ENCODE measurements around the gene LY6G6C.
A peak's percentile ranks its signal among the peaks of the same experiment; 100 is the strongest.

The LY6G6C gene

GRCh38 chr6:31734821-31735406 lies 13.4 kb upstream of the LY6G6C start:
- Mint-ChIP-seq H3K27me3 (no peaks in the 10 kb centered on the region), H3K4me1 (peaks cover 72% of the 10 kb centered on the region), H3K27ac (peak overlapping the region; percentile 94), H3K9me3 (no peaks in the 10 kb centered on the region), H3K4me3 (peak overlapping the region; percentile 95 to 97)
- DNase-seq: peak; percentile 36 to 71
- peak; percentile 55 for ATAC-seq

GRCh38 chr6:31734247-31734820 lies 12.8 kb upstream of the LY6G6C start:
- Mint-ChIP-seq H3K27me3 (no peaks in the 10 kb centered on the region), H3K9me3 (no peaks in the 10 kb centered on the region), H3K27ac (peak overlapping the region; percentile 69 to 86), H3K4me3 (peak overlapping the region; percentile 95 to 97), H3K4me1 (peaks cover 72% of the 10 kb centered on the region)
- ATAC-seq (no peak), DNase-seq (no peak)

- DNase-seq (no peak), ATAC-seq (no peak)
- no peaks in the 10 kb centered on the region for H3K27me3 Mint-ChIP-seq
- H3K4me1 Mint-ChIP-seq: peaks cover 72% of the 10 kb centered on the region
- H3K9me3 Mint-ChIP-seq: no peaks in the 10 kb centered on the region
- peak overlapping the region; percentile 50 to 95 for H3K4me3 Mint-ChIP-seq
- H3K27ac Mint-ChIP-seq: peak overlapping the region; percentile 35 to 74
Observed at GRCh38 chr6:31733734-31734133, 12.2 kb upstream of the LY6G6C start.

- DNase-seq (no peak), ATAC-seq (no peak)
- H3K4me1 Mint-ChIP-seq: peaks cover 72% of the 10 kb centered on the region
- H3K9me3 Mint-ChIP-seq: no peaks in the 10 kb centered on the region
- H3K27ac Mint-ChIP-seq: no peak overlapping the region
- no peak overlapping the region for H3K4me3 Mint-ChIP-seq
- H3K27me3 Mint-ChIP-seq: no peaks in the 10 kb centered on the region
Observed at GRCh38 chr6:31732029-31732428, 10.5 kb upstream of the LY6G6C start.

GRCh38 chr6:31730631-31731086 lies 9.1 kb upstream of the LY6G6C start:
- Mint-ChIP-seq H3K9me3 (no peaks in the 10 kb centered on the region), H3K27ac (peak overlapping the region in 1 of 2 donors; percentile 42), H3K4me3 (peak overlapping the region; percentile 89), H3K4me1 (peaks cover 81% of the 10 kb centered on the region), H3K27me3 (no peaks in the 10 kb centered on the region)
- no peak for DNase-seq
- no peak for ATAC-seq

GRCh38 chr6:31729979-31730630 lies 8.6 kb upstream of the LY6G6C start:
- DNase-seq (peak; percentile 70 to 74), ATAC-seq (peak; percentile 71)
- H3K4me3 Mint-ChIP-seq: peak overlapping the region; percentile 89
- peak overlapping the region; percentile 64 to 69 for H3K27ac Mint-ChIP-seq
- no peaks in the 10 kb centered on the region for H3K27me3 Mint-ChIP-seq
- H3K9me3 Mint-ChIP-seq: no peaks in the 10 kb centered on the region
- peaks cover 82% of the 10 kb centered on the region for H3K4me1 Mint-ChIP-seq

- peak; percentile 83 for ATAC-seq
Observed at GRCh38 chr6:31729515-31729978, 8.0 kb upstream of the LY6G6C start.

GRCh38 chr6:31728767-31729514 lies 7.4 kb upstream of the LY6G6C start, which contains the start of gene DDAH2:
TSS of gene DDAH2 (minus strand) at chr6:31729299. CDS start at chr6:31729161, 138 bp downstream.
- H3K4me3 Mint-ChIP-seq: peak within 1 kb of the TSS; percentile 89
- H3K27ac Mint-ChIP-seq: peak within 1 kb of the TSS; percentile 64 to 69
- no peaks in the 10 kb centered on the region for H3K27me3 Mint-ChIP-seq
- ATAC-seq: peak; percentile 43
- no peaks in the 10 kb centered on the region for H3K9me3 Mint-ChIP-seq
- peaks cover 76% of the 10 kb centered on the region for H3K4me1 Mint-ChIP-seq
- DNase-seq: no peak

More at GRCh38 chr6:31729515-31729978, 8.0 kb upstream of the LY6G6C start:
- Mint-ChIP-seq H3K4me1 (peaks cover 81% of the 10 kb centered on the region), H3K27ac (peak overlapping the region; percentile 45 to 47), H3K27me3 (no peaks in the 10 kb centered on the region), H3K4me3 (peak overlapping the region; percentile 89), H3K9me3 (no peaks in the 10 kb centered on the region)
- peak; percentile 77 to 79 for DNase-seq

- no peak for ATAC-seq
- no peak for DNase-seq
- no peaks in the 10 kb centered on the region for H3K27me3 Mint-ChIP-seq
- peaks cover 76% of the 10 kb centered on the region for H3K4me1 Mint-ChIP-seq
- H3K4me3 Mint-ChIP-seq: peak overlapping the region in 1 of 2 donors; percentile 89
- no peaks in the 10 kb centered on the region for H3K9me3 Mint-ChIP-seq
- no peak overlapping the region for H3K27ac Mint-ChIP-seq
Observed at GRCh38 chr6:31727717-31728671, 6.4 kb upstream of the LY6G6C start.

GRCh38 chr6:31727034-31727716 lies 5.6 kb upstream of the LY6G6C start:
- ATAC-seq (no peak), DNase-seq (no peak)
- no peak overlapping the region for H3K27ac Mint-ChIP-seq
- peak overlapping the region in 1 of 2 donors; percentile 15 for H3K4me3 Mint-ChIP-seq
- no peaks in the 10 kb centered on the region for H3K27me3 Mint-ChIP-seq
- H3K4me1 Mint-ChIP-seq: peaks cover 74% of the 10 kb centered on the region
- H3K9me3 Mint-ChIP-seq: no peaks in the 10 kb centered on the region

- ATAC-seq: no peak
- peaks cover 63% of the 10 kb centered on the region for H3K4me1 Mint-ChIP-seq
- H3K27me3 Mint-ChIP-seq: no peaks in the 10 kb centered on the region
- no peak for DNase-seq
- H3K27ac Mint-ChIP-seq: peak overlapping the region in 1 of 2 donors; percentile 6
- no peak overlapping the region for H3K4me3 Mint-ChIP-seq
- H3K9me3 Mint-ChIP-seq: no peaks in the 10 kb centered on the region
Observed at GRCh38 chr6:31725502-31726350, 4.2 kb upstream of the LY6G6C start.

- no peaks in the 10 kb centered on the region for H3K9me3 Mint-ChIP-seq
- H3K27me3 Mint-ChIP-seq: no peaks in the 10 kb centered on the region
- H3K4me3 Mint-ChIP-seq: peak overlapping the region in 1 of 2 donors; percentile 30
- H3K27ac Mint-ChIP-seq: no peak overlapping the region
- DNase-seq (no peak), ATAC-seq (no peak)
- peaks cover 47% of the 10 kb centered on the region for H3K4me1 Mint-ChIP-seq
Observed at GRCh38 chr6:31723980-31724691, 2.6 kb upstream of the LY6G6C start.
